ENCODE data around the gene PROCA1.
A peak's percentile ranks its signal among the peaks of the same experiment; 100 is the strongest.

The PROCA1 gene

GRCh38 chr17:28744104-28744971, 32.6 kb upstream of the PROCA1 start:
- no peaks in the 10 kb centered on the region for H3K9me3 Mint-ChIP-seq
- no peaks in the 10 kb centered on the region for H3K27me3 Mint-ChIP-seq (ENCODE audit: low read depth, poor library complexity)
- peak overlapping the region; percentile 92 for H3K4me3 Mint-ChIP-seq
- DNase-seq: peak; percentile 87
- peak overlapping the region; percentile 98 for H3K27ac Mint-ChIP-seq
- TF ChIP-seq CTCF (IDR thresholded peaks at IDR 0.05): no peak
- H3K4me1 Mint-ChIP-seq: peaks cover 36% of the 10 kb centered on the region
- H3K36me3 Mint-ChIP-seq (ENCODE audit: low read depth): peaks cover 13% of the 10 kb centered on the region

DNA sequence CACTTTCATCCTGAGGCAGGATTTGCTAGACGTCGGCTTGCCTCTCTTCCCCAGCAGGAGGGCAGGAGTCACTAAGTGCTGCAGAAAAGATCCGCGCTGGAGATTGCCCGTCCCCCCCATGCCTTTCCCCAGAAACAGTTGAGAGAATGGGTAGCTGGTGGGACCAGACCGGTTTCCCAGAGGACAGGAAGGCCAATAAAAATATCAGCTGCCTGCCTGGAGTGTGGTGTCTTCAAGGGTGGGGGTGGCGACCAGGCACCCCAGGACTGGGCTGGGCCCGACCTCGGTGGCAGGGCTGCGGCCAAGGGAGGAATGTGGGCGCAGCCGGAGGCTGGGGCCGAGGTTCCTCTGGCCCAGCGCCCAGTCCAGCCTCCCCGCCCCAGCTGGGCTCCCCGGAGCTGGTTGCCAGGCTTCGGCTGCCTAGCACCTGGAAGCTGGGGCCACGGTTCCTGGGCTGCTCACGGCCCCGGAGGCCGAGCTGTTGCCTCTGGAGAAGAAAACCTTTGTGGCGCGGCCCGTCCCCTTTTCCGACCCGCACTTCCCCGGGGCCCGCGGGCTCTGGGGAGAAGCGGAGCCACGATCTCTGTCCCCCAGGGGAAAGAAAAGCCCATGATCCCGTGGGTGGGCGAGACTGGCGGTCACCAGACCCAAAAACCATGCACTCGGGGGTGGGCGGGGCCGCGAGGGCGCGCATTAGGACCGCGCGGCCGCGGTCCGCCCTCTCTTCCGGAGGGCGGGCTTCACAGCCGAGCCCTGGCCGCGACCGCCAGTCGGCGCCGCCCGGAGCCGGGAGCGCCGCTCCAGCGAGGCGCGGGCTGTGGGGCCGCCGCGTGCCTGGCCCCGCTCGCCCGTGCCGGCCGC, 31.8 kb upstream of the PROCA1 start, which contains the start of gene TRAF4:
Gene TRAF4, plus strand, starts transcription at position 769 of the 861 bp plus-strand sequence. CDS start 102 bp downstream, outside the sequence.
- Mint-ChIP-seq H3K4me3 (peak within 1 kb of the TSS; percentile 92), H3K4me1 (peaks cover 38% of the 10 kb centered on the region), H3K36me3 (ENCODE audit: low read depth) (peaks cover 11% of the 10 kb centered on the region), H3K27ac (peak within 1 kb of the TSS; percentile 98), H3K9me3 (no peaks in the 10 kb centered on the region), H3K27me3 (ENCODE audit: low read depth, poor library complexity) (no peaks in the 10 kb centered on the region)
- no peak for TF ChIP-seq CTCF (IDR thresholded peaks at IDR 0.05)
- DNase-seq: peak; percentile 87

DNA sequence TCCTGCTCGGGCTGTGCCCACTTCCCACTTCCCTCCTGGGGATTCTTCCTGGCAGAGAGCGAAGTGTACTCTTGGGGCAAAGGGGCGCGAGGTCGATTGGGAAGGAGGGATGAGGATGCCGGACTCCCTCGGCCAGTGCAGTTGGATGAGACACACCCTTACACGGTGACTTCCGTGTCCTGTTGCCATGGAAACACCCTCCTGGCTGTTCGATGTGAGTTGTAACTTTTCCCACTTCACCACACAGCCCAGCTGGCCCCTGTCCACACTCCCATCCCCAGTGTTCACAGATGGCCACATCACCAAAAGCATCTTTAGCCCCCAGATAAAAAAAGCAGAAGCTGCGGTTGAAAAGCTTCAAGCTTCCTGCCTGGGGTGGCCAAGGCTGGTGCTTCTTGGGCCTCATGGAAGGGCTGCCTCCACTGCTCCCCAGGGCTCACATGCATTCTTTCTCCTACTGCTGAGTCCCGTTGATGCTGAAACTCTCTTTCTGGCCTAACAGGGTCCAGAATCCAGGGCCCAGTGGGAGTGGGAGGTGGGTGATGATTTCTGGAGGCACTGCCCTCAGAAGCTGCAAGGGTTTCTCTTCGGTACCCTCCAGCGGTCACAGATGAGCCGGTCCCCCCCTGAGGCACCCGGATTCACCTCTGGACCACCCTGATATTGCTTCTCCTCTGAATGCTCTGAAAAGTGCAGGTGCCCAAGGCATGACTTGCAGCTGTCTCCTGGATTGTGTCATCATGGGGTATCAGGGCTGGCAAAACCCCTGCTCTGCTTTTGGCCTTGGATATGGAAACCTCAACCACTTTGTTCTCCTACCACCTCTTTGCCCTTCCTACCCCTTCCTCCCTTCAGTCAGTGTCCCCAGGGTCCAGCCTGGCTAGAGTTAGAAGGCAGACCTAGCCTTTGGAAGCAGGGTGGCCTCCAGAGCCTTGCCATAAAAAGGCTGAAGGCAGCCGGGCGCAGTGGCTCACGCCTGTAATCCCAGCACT, 30.0 kb upstream of the PROCA1 start:
- TF ChIP-seq CTCF (IDR thresholded peaks at IDR 0.05): no peak
- H3K4me1 Mint-ChIP-seq: peaks cover 41% of the 10 kb centered on the region
- peaks cover 10% of the 10 kb centered on the region for H3K36me3 Mint-ChIP-seq (ENCODE audit: low read depth)
- H3K9me3 Mint-ChIP-seq: no peaks in the 10 kb centered on the region
- no peak overlapping the region for H3K27ac Mint-ChIP-seq
- DNase-seq: no peak
- no peaks in the 10 kb centered on the region for H3K27me3 Mint-ChIP-seq (ENCODE audit: low read depth, poor library complexity)
- no peak overlapping the region for H3K4me3 Mint-ChIP-seq

DNA sequence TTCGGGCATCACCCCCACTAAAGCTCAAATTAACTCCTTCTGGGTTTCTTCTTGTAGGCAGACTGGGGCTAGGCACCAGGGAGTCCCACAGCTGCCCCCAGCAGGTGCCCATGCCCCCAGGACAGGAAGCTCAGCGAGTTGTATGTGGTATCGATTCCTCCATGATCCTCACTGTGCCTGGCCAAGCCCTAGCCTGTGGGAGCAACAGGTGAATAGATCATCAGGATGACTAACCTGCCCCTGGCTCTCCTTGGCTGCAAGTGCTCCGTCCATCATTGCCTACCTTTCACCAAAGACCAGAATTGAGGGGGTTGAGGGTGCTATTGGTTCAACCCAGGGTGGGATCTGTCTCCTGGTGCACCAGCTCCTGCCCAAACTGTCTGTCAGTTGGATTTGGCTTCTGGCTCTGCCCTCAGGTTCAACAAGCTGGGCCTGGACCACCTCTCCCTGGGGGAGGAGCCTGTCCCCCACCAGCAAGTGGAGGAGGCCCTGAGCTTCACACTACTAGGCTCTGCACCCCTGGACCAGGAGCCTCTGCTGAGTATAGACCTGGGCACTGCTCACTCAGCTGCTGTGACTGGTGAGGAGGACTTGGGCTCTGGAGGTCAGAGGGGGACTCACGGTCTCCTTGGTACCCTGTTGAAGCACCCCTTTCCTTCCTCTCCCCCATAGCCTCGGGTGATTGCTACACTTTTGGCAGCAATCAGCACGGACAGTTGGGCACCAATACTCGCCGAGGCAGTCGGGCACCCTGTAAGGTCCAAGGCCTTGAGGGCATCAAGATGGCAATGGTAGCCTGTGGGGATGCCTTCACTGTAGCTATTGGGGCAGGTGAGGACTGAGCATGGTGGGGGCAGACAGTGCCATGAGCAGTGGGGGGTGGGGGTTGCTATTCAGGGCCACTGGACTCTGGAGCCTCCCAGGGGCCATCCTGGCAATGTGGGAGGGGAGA, 29.0 kb upstream of the PROCA1 start:
- no peak overlapping the region for H3K27ac Mint-ChIP-seq
- peaks cover 32% of the 10 kb centered on the region for H3K4me1 Mint-ChIP-seq
- H3K36me3 Mint-ChIP-seq (ENCODE audit: low read depth): peaks cover 10% of the 10 kb centered on the region
- TF ChIP-seq CTCF (IDR thresholded peaks at IDR 0.05): no peak
- no peak for DNase-seq
- H3K4me3 Mint-ChIP-seq: no peak overlapping the region
- no peaks in the 10 kb centered on the region for H3K9me3 Mint-ChIP-seq
- H3K27me3 Mint-ChIP-seq (ENCODE audit: low read depth, poor library complexity): no peaks in the 10 kb centered on the region

Data from nephron progenitor cell (in vitro differentiated cells).